H1 (cell line): ENCODE data around the gene CORO1A.

Source experiments
- CREB1 ChIP-seq: IDR thresholded peaks from 2 replicates; pipeline ENCODE4 v1.6.1; 2012; ENCODE audit warnings: inconsistent platforms
- POLR2A ChIP-seq, 2 experiments: IDR thresholded peaks; 1 replicate in 1 of 2; 2 replicates in 1 of 2; pipeline ENCODE4 v1.6.1; 2011; ENCODE audit warnings: low read depth in 2 of 2, low read length in 2 of 2, mild to moderate bottlenecking in 2 of 2; ENCODE audit errors: control extremely low read depth in 1 of 2
- TEAD4 ChIP-seq: IDR thresholded peaks from 2 replicates; pipeline ENCODE4 v1.6.1; 2012; ENCODE audit warnings: low read depth, low read length, inconsistent platforms, mixed read lengths

- no peak for TF ChIP-seq TEAD4
- TF ChIP-seq POLR2A (IDR thresholded peaks at IDR 0.05; ENCODE audit: control extremely low read depth in 1 of 2, low read depth in 2 of 2, low read length in 2 of 2), result no peak
- TF ChIP-seq CREB1, result no peak
Measured at GRCh38 chr16:30141750-30142149, 41.7 kb upstream of the CORO1A start.
